Thymus (tissue), 11 donors: Measurements from ENCODE around the gene CCDC142. TPM values are rescaled to one million over a fixed set of nuclear protein-coding genes. Genes with fewer than 3 reads are reported as not detected.
"Not testable (repeated sequence)": the region's sequence is repeated elsewhere in the genome, so short reads cannot be mapped to it uniquely, and the experiment has no call there.

ENCODE experiments used
- DNase-seq, 9 donors: peaks; one replicate each; pipeline ENCODE4 v3.0.0-alpha.2; 2013; ENCODE audit warnings: low spot score in 9 of 9, low read depth in 6 of 9, missing footprints in 1 of 9
- H3K27ac ChIP-seq, 2 donors: one replicate each; pipeline ENCODE4 v1.5.1; 2013; ENCODE audit warnings: control low read depth in 1 of 2, low read depth in 1 of 2, low read length in 1 of 2, mild to moderate bottlenecking in 1 of 2, moderate library complexity in 1 of 2
- H3K27me3 ChIP-seq, 2 donors: one replicate each; pipeline ENCODE4 v1.5.1; 2013; ENCODE audit warnings: low read length in 1 of 2; ENCODE audit not compliant: control insufficient read depth in 2 of 2, insufficient read depth in 1 of 2
- H3K36me3 ChIP-seq, 2 donors: one replicate each; pipeline ENCODE4 v1.5.1; 2013; ENCODE audit warnings: low read length in 1 of 2, mild to moderate bottlenecking in 1 of 2, moderate library complexity in 1 of 2; ENCODE audit not compliant: control insufficient read depth in 2 of 2, insufficient read depth in 2 of 2
- H3K4me1 ChIP-seq, 2 donors: one replicate each; pipeline ENCODE4 v1.5.1; 2013; ENCODE audit warnings: low read length in 2 of 2; ENCODE audit not compliant: control insufficient read depth in 2 of 2, insufficient read depth in 2 of 2
- H3K4me3 ChIP-seq, 2 donors: one replicate each; pipeline ENCODE4 v1.5.1; 2013; ENCODE audit warnings: low read length in 2 of 2, control low read depth in 1 of 2, mild to moderate bottlenecking in 1 of 2
- H3K9me3 ChIP-seq, 2 donors: one replicate each; pipeline ENCODE4 v1.5.1; 2013; ENCODE audit warnings: low read length in 1 of 2, mild to moderate bottlenecking in 1 of 2; ENCODE audit not compliant: control insufficient read depth in 2 of 2, insufficient read depth in 1 of 2
- WGBS: extraction: QIAGEN DNeasy Blood & Tissue Kit; methylation state at CpG from one replicate; pipeline ENCODE4 v1.1.7; 2013; 5-methylcytosine and 5-hydroxymethylcytosine counted together
- polyA plus RNA-seq: library from polyadenylated mRNA; stranded (reverse); fragments of 200-250 nt; gene quantifications from one replicate; pipeline ENCODE4 v1.2.3, GENCODE V29; 2013
- total RNA-seq: library from RNA; stranded (reverse); fragments of 120-200 nt; gene quantifications from one replicate; pipeline ENCODE4 v1.2.4, GENCODE V29; 2013
- donor health status: healthy.

CCDC142 gene
- total and polyA plus RNA-seq, 2 donors, result 6.7 to 9.1 TPM

DNA sequence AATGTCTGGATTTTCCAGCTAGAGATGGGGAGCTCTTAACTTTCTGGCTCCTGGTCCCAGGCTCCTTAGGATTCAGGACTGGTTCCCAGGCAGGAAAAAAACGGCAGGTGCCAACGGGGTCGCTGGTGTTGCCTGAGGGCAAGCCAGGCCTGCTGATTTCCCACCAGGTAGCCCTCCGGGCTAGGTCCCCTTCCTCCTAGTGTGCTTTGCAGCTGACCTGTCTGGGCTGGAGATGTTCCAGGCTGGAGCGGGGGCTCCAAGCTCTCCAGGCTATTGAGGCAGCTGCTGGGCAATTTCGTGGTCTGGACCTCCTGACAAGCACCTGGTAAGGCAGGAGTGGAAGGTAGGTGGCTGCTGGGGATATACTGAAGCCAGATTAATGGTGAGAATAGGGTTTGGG, 8.3 kb downstream of the CCDC142 start:
- Histone ChIP-seq H3K4me1 (peaks cover 11 to 22% of the 10 kb centered on the region in 2 donors), H3K27me3 (no peaks in the 10 kb centered on the region), H3K36me3 (peaks cover 22 to 42% of the 10 kb centered on the region in 2 donors), H3K4me3 (no peak overlapping the region), H3K9me3 (peaks cover 0 to 2% of the 10 kb centered on the region in 2 donors), H3K27ac (no peak overlapping the region)
- no peak for DNase-seq
- 99% methylated on average over 6 of the region's 6 CpGs for WGBS

DNA sequence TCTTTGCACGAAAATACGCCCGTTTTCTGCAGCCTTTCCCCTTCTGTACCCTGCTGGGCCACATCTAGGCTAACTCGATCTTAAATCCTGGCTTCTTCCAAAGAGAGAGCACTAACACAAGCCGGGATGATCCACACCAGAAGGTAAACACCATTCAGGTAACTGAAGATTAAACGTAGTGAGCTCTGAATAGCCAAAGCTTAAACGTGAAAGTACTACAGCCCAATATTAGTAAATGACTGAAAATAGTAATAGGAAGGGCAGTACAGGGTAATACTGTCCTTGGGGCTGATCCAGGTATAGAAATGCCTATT, 9.9 kb downstream of the CCDC142 start:
- Histone ChIP-seq H3K9me3 (peaks cover 0 to 2% of the 10 kb centered on the region in 2 donors), H3K36me3 (peaks cover 22 to 39% of the 10 kb centered on the region in 2 donors), H3K4me3 (peak overlapping the region; percentile 61 to 68), H3K4me1 (peaks cover 11 to 22% of the 10 kb centered on the region in 2 donors), H3K27ac (peak overlapping the region; percentile 95 to 98), H3K27me3 (no peaks in the 10 kb centered on the region)
- DNase-seq, result no peak
- 12% methylated on average over 7 of the region's 7 CpGs for WGBS

DNA sequence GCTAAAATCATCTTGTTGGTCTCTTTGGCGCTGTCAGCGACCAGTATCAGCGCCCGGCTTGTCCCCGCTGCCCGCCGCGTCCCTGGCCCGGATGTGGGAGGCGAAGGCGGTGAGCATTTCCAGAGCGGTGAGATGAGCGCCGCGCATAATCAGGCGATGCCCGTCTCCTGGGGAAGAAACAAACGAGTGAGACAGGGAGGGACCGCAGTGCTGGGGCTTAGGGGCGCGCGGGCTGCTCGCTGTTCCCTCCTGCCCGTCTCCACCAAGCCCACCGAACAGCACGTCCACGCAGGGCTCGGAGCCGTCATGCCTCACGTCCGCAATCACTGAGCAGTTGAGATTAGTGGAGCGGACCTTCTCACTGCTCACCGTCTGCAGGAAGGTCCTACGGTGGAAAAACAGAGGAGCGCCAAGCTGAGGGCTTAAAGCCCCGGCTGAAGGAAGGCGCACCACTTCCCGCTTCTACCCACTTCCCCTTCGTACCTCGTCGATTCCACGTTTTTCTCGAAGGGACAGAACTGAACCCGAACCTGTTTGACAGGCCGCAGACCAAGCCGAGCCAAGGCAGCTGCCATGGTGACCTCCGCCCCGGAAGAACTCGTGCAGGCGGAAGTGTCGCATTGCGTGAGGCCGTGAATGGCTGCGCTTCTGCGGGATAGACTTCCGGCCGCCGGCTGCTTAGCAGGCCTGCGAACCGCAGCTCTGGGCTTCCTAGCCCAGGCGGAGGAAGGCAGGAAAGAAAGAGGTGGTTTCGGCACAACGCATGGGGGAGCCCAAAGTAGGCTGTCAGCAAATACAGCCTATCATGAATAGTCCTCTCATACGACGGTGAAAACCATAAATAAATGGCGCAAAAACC, 10.5 kb downstream of the CCDC142 start, which contains the start of gene MRPL53:
Gene MRPL53 (minus strand): TSS at position 595 of the 859 bp plus-strand sequence. CDS start 20 bp downstream, at position 575.
- peaks cover 11 to 22% of the 10 kb centered on the region in 2 donors for H3K4me1 ChIP-seq
- peak within 1 kb of the TSS; percentile 61 to 68 for H3K4me3 ChIP-seq
- DNase-seq, result peak; percentile 89 to 98 (median 95)
- WGBS, result under 1% methylated on average over 66 of the region's 66 CpGs
- H3K27me3 ChIP-seq, result no peaks in the 10 kb centered on the region
- peaks cover 0 to 2% of the 10 kb centered on the region in 2 donors for H3K9me3 ChIP-seq
- H3K36me3 ChIP-seq, result peaks cover 22 to 35% of the 10 kb centered on the region in 2 donors
- H3K27ac ChIP-seq, result peak within 1 kb of the TSS; percentile 95 to 98

DNA sequence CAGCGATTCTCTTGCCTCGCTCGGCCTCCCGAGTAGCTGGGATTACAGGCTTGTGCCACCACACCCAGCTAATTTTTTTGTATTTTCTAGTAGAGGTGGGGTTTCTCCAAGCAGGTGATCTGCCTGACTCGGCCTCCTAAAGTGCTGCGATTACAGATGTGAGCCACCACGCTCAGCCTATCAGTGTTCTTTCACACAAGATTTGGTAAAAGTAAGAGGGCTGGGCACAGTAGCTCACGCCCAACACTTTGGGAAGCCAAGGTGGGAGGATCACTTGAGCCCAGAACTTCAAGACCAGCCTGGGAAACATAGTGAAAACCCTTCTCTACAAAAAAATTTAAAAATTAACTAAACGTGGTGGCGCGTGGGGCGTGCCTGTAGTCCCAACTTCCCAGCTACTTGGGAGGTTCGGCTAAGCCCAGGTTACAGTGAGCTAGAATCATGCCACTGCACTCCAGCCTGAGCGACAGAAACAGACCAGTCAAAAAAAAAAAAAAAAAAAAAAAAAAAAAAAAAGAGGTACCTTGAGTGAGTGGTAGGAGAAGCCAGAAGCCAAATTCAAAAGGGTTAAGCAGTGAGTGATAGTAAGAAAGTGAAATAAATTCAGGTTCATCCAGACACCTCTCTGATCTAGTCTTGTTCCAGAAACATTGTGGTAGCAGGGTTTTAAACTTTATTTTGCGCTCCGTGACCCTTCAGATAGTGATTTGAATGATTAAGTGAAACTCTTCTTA, 11.3 kb downstream of the CCDC142 start:
- peak overlapping the region; percentile 95 to 98 for H3K27ac ChIP-seq
- no peaks in the 10 kb centered on the region for H3K27me3 ChIP-seq
- WGBS, result 73% methylated on average over 16 of the region's 16 CpGs
- peaks cover 0 to 2% of the 10 kb centered on the region in 2 donors for H3K9me3 ChIP-seq
- peaks cover 22 to 33% of the 10 kb centered on the region in 2 donors for H3K36me3 ChIP-seq
- peaks cover 11 to 22% of the 10 kb centered on the region in 2 donors for H3K4me1 ChIP-seq
- no peak for DNase-seq
- peak overlapping the region; percentile 61 to 68 for H3K4me3 ChIP-seq

DNA sequence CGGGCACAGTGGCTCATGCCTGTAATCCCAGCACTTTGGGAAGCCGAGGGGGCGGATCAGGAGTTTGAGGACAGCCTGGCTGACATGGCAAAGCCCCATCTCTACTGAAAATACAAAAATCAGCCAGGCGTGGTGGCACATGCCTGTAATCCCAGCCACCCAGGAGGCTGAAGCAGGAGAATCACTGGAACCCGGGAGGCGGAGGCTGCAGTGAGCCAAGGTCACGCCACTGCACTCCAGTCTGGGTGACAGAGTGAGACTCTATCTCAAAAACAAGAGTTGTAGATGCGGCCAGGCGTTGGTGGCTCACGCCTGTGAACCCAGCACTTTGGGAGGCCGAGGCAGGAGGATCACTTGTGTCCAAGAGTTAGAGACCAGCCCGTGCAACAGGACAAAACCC, 12.1 kb downstream of the CCDC142 start:
- Histone ChIP-seq H3K4me1 (peaks cover 11 to 25% of the 10 kb centered on the region in 2 donors), H3K36me3 (peaks cover 16 to 30% of the 10 kb centered on the region in 2 donors)
- not testable (repeated sequence) for H3K27ac ChIP-seq, H3K4me3 ChIP-seq, H3K9me3 ChIP-seq, DNase-seq, H3K27me3 ChIP-seq
- WGBS, result 97% methylated on average over 12 of the region's 12 CpGs

DNA sequence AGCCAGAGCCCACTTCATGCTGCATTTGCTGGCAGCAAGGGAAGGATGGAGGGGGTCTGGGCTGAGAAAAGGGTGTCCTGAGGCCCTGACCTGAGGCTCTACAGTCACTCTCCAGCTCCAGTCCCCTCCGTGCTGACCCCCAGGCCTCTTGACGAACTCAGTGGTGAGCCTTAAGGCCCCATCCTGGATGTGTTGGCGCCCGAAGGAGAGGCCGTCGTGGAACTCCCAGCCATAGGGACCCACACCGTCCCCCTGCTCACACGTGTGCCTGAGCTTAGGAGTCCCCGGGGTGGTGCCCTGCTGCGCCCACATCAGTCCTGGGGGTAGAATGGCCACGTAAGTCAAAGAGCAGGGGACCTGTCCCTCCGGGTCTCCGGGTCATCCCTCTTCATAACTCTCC, 18.4 kb downstream of the CCDC142 start:
- no peak overlapping the region for H3K27ac ChIP-seq
- H3K9me3 ChIP-seq, result no peaks in the 10 kb centered on the region
- no peak for DNase-seq
- H3K4me1 ChIP-seq, result peaks cover 6 to 15% of the 10 kb centered on the region in 2 donors
- H3K36me3 ChIP-seq, result peaks cover 23 to 25% of the 10 kb centered on the region in 2 donors
- peak overlapping the region; percentile 61 to 77 for H3K4me3 ChIP-seq
- no peaks in the 10 kb centered on the region for H3K27me3 ChIP-seq
- 16% methylated on average over 13 of the region's 13 CpGs for WGBS

DNA sequence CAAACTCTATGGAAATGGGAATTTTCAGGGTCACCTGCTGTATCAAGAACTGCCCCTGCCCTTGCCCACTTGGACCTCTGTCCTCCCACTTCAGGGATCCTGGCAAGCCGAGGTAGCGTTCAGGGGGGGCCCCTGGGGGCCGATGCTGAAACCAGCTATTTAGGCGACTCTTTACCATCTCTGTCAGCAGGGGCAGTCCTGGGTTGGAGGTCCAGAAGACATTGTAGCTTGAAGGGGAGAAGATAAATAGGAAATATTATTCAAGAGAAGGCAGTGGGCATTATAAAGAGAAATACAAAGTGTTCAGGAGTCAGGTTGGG, 20.1 kb downstream of the CCDC142 start:
- Histone ChIP-seq H3K4me3 (no peak overlapping the region), H3K9me3 (no peaks in the 10 kb centered on the region)

DNA sequence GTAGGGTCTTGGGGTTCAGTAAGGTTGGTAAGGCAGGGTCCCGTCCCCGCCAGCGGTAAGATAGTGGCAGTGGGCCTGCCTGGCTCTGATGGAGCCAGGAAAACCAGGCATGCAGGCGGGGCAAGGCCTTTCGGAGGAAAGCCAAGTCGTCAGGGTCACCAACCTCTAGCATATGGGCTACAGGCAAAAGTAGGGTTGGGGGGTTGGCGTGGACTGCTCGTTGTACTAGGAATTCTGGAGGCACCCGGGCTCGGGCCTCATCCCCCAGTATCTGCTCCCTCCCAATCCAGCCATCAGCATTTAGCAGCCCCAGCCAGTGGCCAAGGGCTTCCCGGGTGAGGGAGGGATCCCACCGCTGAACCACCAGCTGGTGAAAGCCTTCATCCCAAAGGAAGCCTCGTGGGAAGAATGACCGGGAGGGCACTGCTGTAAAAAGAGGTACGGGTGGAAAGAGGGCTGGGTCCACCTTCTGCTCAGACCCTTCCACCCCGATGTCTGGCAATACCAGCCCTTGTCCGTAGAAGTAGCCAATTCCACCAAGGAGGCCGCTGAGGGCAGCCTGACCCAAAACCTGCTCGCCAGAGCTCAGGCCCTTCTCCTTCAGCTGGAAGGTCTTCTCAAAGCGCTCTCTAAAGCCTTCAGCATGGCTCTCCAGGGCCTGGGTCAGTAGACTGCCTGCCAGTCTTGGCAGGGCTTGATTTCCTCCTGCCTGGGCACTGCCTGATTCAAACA, 20.6 kb downstream of the CCDC142 start:
- no peaks in the 10 kb centered on the region for H3K27me3 ChIP-seq
- WGBS, result 97% methylated on average over 20 of the region's 20 CpGs
- H3K36me3 ChIP-seq, result peaks cover 23 to 25% of the 10 kb centered on the region in 2 donors
- H3K4me3 ChIP-seq, result no peak overlapping the region
- no peaks in the 10 kb centered on the region for H3K9me3 ChIP-seq
- no peak overlapping the region for H3K27ac ChIP-seq
- H3K4me1 ChIP-seq, result peaks cover 12 to 22% of the 10 kb centered on the region in 2 donors
- DNase-seq, result no peak

More for the DNA sequence above, 20.1 kb downstream of the CCDC142 start:
- Histone ChIP-seq H3K27me3 (no peaks in the 10 kb centered on the region), H3K36me3 (peaks cover 23 to 25% of the 10 kb centered on the region in 2 donors), H3K27ac (no peak overlapping the region), H3K4me1 (peaks cover 12 to 22% of the 10 kb centered on the region in 2 donors)
- no peak for DNase-seq
- WGBS, result 95% methylated on average over 4 of the region's 4 CpGs
